Uterus (tissue), 4 donors: Measurements from ENCODE around the gene P2RY8. TPM values are rescaled to one million over a fixed set of nuclear protein-coding genes. Genes with fewer than 3 reads are reported as not detected.

Source experiments
- DNase-seq, 2 donors: peaks; one replicate each; pipeline ENCODE4 v3.0.0-alpha.2; 2019 to 2020
- H3K27ac ChIP-seq, 2 donors: fragments of 200-600 bp; sonication (generic); 1 replicate in 1 of 2; 2 replicates in 1 of 2; pipeline ENCODE4 v1.5.1; 2016 to 2018
- H3K27me3 ChIP-seq, 2 donors: fragments of 200-600 bp; sonication (generic); one replicate each; pipeline ENCODE4 v1.5.1; 2018 to 2019; ENCODE audit warnings: control low read depth in 1 of 2
- H3K36me3 ChIP-seq, 2 donors: fragments of 200-600 bp; sonication (generic); one replicate each; pipeline ENCODE4 v1.5.1; 2019; ENCODE audit warnings: control low read depth in 1 of 2
- H3K4me1 ChIP-seq, 2 donors: fragments of 200-600 bp; sonication (generic); one replicate each; pipeline ENCODE4 v1.5.1; 2018 to 2019; ENCODE audit warnings: control low read depth in 1 of 2
- H3K4me3 ChIP-seq, 2 donors: fragments of 200-600 bp; sonication (generic); 1 replicate in 1 of 2; 2 replicates in 1 of 2; pipeline ENCODE4 v1.5.1; 2018 to 2019; ENCODE audit warnings: mild to moderate bottlenecking in 1 of 2
- H3K9me3 ChIP-seq, 2 donors: fragments of 200-600 bp; sonication (generic); one replicate each; pipeline ENCODE4 v1.5.1; 2019; ENCODE audit warnings: control low read depth in 1 of 2
- POLR2A ChIP-seq, 2 donors: fragments of 450-650 bp; IDR thresholded peaks; one replicate each; pipeline ENCODE4 v1.6.1; 2016; ENCODE audit warnings: antibody characterized with exemption in 2 of 2, mild to moderate bottlenecking in 1 of 2, moderate library complexity in 1 of 2
- intact Hi-C: fragments of 100-400 bp; cut with DNase I; formaldehyde crosslinking; loops from one replicate; pipeline ENCODE4 v1.15.1; 2023; ENCODE audit warnings: low total_unique reads
- total RNA-seq, 4 donors: library from RNA; depleted of rRNA in 3 of 4; stranded (reverse); fragments of >200 nt in 3 of 4; gene quantifications; one replicate each; pipeline versions ENCODE4 v1.1.0 to v1.2.4, GENCODE V29; 2014 to 2023
- TF ChIP-seq, protein P1 (sequence below), 4 experiments: fragments of 200-600 bp in 2 of 4; fragments of 450-650 bp in 2 of 4; sonication (generic) in 2 of 4; IDR thresholded peaks; one replicate each; pipeline ENCODE4 v1.5.1; 2016 to 2019; ENCODE audit warnings: antibody characterized with exemption in 4 of 4, mild to moderate bottlenecking in 2 of 4, moderate library complexity in 1 of 4
- donor health status: DM: yes; HTN: yes; CAD: no.

Gene P2RY8
- total RNA-seq, 4 donors from 2014 or later = 0.59 to 3.6 (median 0.90) TPM; not detected in 1

GRCh38 chrX:1444561-1445500 is 92.2 kb downstream of the P2RY8 start:
- H3K9me3 ChIP-seq = no peaks in the 10 kb centered on the region
- H3K36me3 ChIP-seq = no peaks in the 10 kb centered on the region
- TF ChIP-seq, protein P1, sequence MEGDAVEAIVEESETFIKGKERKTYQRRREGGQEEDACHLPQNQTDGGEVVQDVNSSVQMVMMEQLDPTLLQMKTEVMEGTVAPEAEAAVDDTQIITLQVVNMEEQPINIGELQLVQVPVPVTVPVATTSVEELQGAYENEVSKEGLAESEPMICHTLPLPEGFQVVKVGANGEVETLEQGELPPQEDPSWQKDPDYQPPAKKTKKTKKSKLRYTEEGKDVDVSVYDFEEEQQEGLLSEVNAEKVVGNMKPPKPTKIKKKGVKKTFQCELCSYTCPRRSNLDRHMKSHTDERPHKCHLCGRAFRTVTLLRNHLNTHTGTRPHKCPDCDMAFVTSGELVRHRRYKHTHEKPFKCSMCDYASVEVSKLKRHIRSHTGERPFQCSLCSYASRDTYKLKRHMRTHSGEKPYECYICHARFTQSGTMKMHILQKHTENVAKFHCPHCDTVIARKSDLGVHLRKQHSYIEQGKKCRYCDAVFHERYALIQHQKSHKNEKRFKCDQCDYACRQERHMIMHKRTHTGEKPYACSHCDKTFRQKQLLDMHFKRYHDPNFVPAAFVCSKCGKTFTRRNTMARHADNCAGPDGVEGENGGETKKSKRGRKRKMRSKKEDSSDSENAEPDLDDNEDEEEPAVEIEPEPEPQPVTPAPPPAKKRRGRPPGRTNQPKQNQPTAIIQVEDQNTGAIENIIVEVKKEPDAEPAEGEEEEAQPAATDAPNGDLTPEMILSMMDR (IDR thresholded peaks at IDR 0.05) = no peak
- TF ChIP-seq POLR2A (IDR thresholded peaks at IDR 0.05) = no peak
- intact Hi-C loops = no loop called here
- no peak overlapping the region for H3K27ac ChIP-seq
- peaks cover 0 to under 1% of the 10 kb centered on the region in 2 donors for H3K4me1 ChIP-seq
- H3K4me3 ChIP-seq = no peak overlapping the region
- no peaks in the 10 kb centered on the region for H3K27me3 ChIP-seq
- DNase-seq = peak in 1 of 2 donors; percentile 3

GRCh38 chrX:1443496-1444075 is 93.4 kb downstream of the P2RY8 start:
- H3K27ac ChIP-seq = no peak overlapping the region
- DNase-seq = peak in 1 of 2 donors; percentile 7
- intact Hi-C loops = no loop called here
- H3K4me3 ChIP-seq = no peak overlapping the region
- H3K36me3 ChIP-seq = no peaks in the 10 kb centered on the region
- no peaks in the 10 kb centered on the region for H3K9me3 ChIP-seq
- H3K27me3 ChIP-seq = no peaks in the 10 kb centered on the region
- no peaks in the 10 kb centered on the region for H3K4me1 ChIP-seq
- TF ChIP-seq, protein P1 (IDR thresholded peaks at IDR 0.05) = no peak
- no peak for TF ChIP-seq POLR2A (IDR thresholded peaks at IDR 0.05)

- intact Hi-C loops = no loop called here
- Histone ChIP-seq H3K27ac (no peak overlapping the region), H3K4me1 (no peaks in the 10 kb centered on the region), H3K4me3 (no peak overlapping the region), H3K27me3 (no peaks in the 10 kb centered on the region), H3K9me3 (no peaks in the 10 kb centered on the region), H3K36me3 (no peaks in the 10 kb centered on the region)
- DNase-seq = no peak
- TF ChIP-seq, protein P1 (IDR thresholded peaks at IDR 0.05) = no peak
- TF ChIP-seq POLR2A (IDR thresholded peaks at IDR 0.05) = no peak
These were observed 94.1 kb downstream of the P2RY8 start for GRCh38 chrX:1442724-1443367.

DNA sequence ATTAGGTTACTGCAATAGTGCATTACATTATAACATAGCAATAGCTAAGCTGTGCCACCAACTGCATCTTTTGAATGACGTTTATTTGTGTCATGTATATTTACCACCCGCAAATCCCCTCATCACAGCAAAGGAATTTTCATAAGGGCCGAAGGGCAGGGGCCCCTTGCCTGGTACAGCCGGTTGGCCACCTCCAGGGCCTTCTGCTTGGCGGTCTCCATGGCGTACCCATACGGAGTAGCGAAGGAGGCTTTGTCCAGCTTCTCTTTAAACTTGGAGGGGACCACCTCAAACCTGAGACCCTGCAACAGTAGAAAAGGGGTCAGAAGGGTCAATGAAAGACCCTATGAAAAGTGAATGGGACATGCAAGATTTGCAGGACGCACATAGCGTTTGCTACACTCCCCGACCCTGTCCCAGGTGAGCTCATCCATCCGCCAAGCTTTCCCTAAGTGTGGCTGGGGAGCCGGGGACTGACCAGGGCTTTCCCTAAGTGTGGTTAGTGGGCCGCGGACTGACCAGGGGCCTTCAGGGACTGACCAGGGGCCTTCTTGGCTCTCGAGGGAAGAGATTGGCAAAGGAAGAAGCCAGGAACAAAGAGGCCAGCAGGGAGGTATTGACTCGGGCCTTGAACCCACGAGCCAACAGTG is 94.8 kb downstream of the P2RY8 start:
- Histone ChIP-seq H3K4me3 (no peak overlapping the region), H3K27ac (no peak overlapping the region), H3K4me1 (no peaks in the 10 kb centered on the region), H3K27me3 (no peaks in the 10 kb centered on the region), H3K9me3 (no peaks in the 10 kb centered on the region), H3K36me3 (no peaks in the 10 kb centered on the region)
- intact Hi-C loops = no loop called here
- DNase-seq = peak in 1 of 2 donors; percentile 7
- TF ChIP-seq, protein P1 (IDR thresholded peaks at IDR 0.05) = no peak
- no peak for TF ChIP-seq POLR2A (IDR thresholded peaks at IDR 0.05)
